ENCODE data around the gene SLC16A6.

- no peak for TF ChIP-seq CTCF (IDR thresholded peaks at IDR 0.05)
- TF ChIP-seq POLR2A (IDR thresholded peaks at IDR 0.05): no peak
Measured at GRCh38 chr17:68296217-68297191, 5.6 kb upstream of the SLC16A6 start.
